K562 (cell line): ENCODE results near the gene HSF4. TPM values are rescaled to one million over a fixed set of nuclear protein-coding genes. Genes with fewer than 3 reads are reported as not detected.

ENCODE experiments used
- ATAC-seq: fragments of 200-7000 bp; cut with Tn5 transposase; 3 replicates; pipeline ENCODE4 v1.9.1; 2020; ENCODE audit warnings: moderate library complexity
- BruUV-seq: library from RNA; stranded (reverse); fragments of 400-500 nt; replicated peaks from 2 replicates; lab custom pipeline; 2021; lab: Mats Ljungman, UMichigan
- CTCF ChIA-PET: fragments of 300-600 bp; formaldehyde crosslinking; extraction: SDS; loops from one replicate; lab custom pipeline; 2021; ENCODE audit warnings: low intra/inter-chr PET ratio; lab: Yijun Ruan, JAX
- POLR2A ChIA-PET: fragments of 300-600, 350-650 bp; sonication (Branson Sonifier 250); formaldehyde crosslinking; extraction: SDS; loops from one replicate; lab custom pipeline; 2021; ENCODE audit warnings: antibody characterized with exemption, inconsistent platforms; lab: Yijun Ruan, JAX
- DNase-seq, 4 experiments: peaks; one replicate each; pipeline versions ENCODE4 v3.0.0 to v3.0.0-alpha.2; 2011 to 2018; ENCODE audit warnings: low spot score in 3 of 4, mixed read lengths in 3 of 4; ENCODE audit errors: extremely low read depth in 1 of 4
- FAIRE-seq: peaks from 2 replicates; lab custom pipeline; 2011; peaks lifted over from hg19 to GRCh38; lab: Jason Lieb, UNC
- H2AFZ ChIP-seq: 2 replicates; pipeline ENCODE4 v1.6.0; 2011; ENCODE audit warnings: low read depth, low read length, control low read depth, inconsistent platforms
- H3K27ac ChIP-seq: fragments of 200-600 bp; 3 replicates; pipeline ENCODE4 v1.8.0; 2011; ENCODE audit warnings: low read depth, mild to moderate bottlenecking, control low read depth, inconsistent platforms, low read length, moderate library complexity, mixed read lengths; ENCODE audit errors: extremely low read depth
- H3K27me3 ChIP-seq, 2 experiments: fragments of 300-600 bp in 1 of 2; 2 replicates in 1 of 2; 3 replicates in 1 of 2; pipeline versions ENCODE4 v1.6.0 to v1.8.0; 2011; ENCODE audit warnings: inconsistent platforms in 2 of 2, low read length in 2 of 2, mild to moderate bottlenecking in 1 of 2, mixed read lengths in 1 of 2, moderate library complexity in 1 of 2; ENCODE audit not compliant: control insufficient read depth in 2 of 2, insufficient read depth in 2 of 2
- H3K36me3 ChIP-seq: fragments of 300-600 bp; 3 replicates; pipeline ENCODE4 v1.8.0; 2011; ENCODE audit warnings: mild to moderate bottlenecking, low read length, inconsistent platforms; ENCODE audit not compliant: control insufficient read depth, insufficient read depth
- H3K4me1 ChIP-seq, 2 experiments: fragments of 200-600 bp in 1 of 2; replicated peaks in 1 of 2; 2 replicates in 1 of 2; 3 replicates in 1 of 2; pipeline versions ENCODE4 v1.5.1 to v1.8.0; 2011; ENCODE audit warnings: inconsistent platforms in 2 of 2, low read length in 2 of 2, mild to moderate bottlenecking in 1 of 2, mixed read lengths in 1 of 2, moderate library complexity in 1 of 2; ENCODE audit not compliant: control insufficient read depth in 2 of 2, insufficient read depth in 2 of 2
- H3K4me2 ChIP-seq: 2 replicates; pipeline ENCODE4 v1.6.1; 2011; ENCODE audit warnings: low read length, control low read depth, inconsistent platforms, mixed read lengths; ENCODE audit not compliant: insufficient read depth
- H3K4me3 ChIP-seq: fragments of 200-600 bp; sonication (generic), shearing (Covaris generic); 2 replicates; pipeline ENCODE4 v1.5.1; 2016; ENCODE audit warnings: control low read depth, inconsistent platforms
- H3K79me2 ChIP-seq: fragments of 200-600 bp; 3 replicates; pipeline ENCODE4 v1.8.0; 2011; ENCODE audit warnings: low read length, inconsistent platforms; ENCODE audit not compliant: control insufficient read depth, insufficient read depth
- H3K9ac ChIP-seq, 2 experiments: 2 replicates each; pipeline versions ENCODE4 v1.6.0 to v1.6.1; 2011; ENCODE audit warnings: low read depth in 2 of 2, low read length in 2 of 2, control low read depth in 1 of 2, inconsistent platforms in 1 of 2, mild to moderate bottlenecking in 1 of 2, mixed read lengths in 1 of 2; ENCODE audit not compliant: insufficient read depth in 1 of 2
- H3K9me1 ChIP-seq: one replicate; pipeline ENCODE4 v1.6.0; 2011; ENCODE audit warnings: inconsistent platforms, mild to moderate bottlenecking, low read length, moderate library complexity; ENCODE audit not compliant: control insufficient read depth, insufficient read depth
- H3K9me3 ChIP-seq: replicated peaks from 2 replicates; pipeline ENCODE4 v1.5.1; 2011; ENCODE audit warnings: low read depth, low read length, inconsistent platforms; ENCODE audit not compliant: control insufficient read depth, insufficient read depth
- H4K20me1 ChIP-seq: replicated peaks from 2 replicates; pipeline ENCODE4 v1.6.1; 2011; ENCODE audit warnings: low read length, inconsistent platforms, mixed read lengths; ENCODE audit not compliant: control insufficient read depth, insufficient read depth
- POLR2A ChIP-seq: fragments of 450-650 bp; conservative IDR thresholded peaks from 2 replicates; pipeline ENCODE4 v1.6.1; 2016
- RBM22 ChIP-seq: fragments of 200-400 bp; formaldehyde crosslinking; IDR thresholded peaks from 2 replicates; pipeline ENCODE4 v1.6.1; 2018; ENCODE audit warnings: low read length, low read depth; ENCODE audit not compliant: poor library complexity, severe bottlenecking
- SUPT5H ChIP-seq: fragments of 450-650 bp; IDR thresholded peaks from 2 replicates; pipeline ENCODE4 v1.6.1; 2016
- WGBS: fragments of 100-300 bp; shearing (Covaris generic); methylation state at CpG from one replicate; pipeline ENCODE4 v1.1.6; 2016; ENCODE audit warnings: low coverage, mixed read lengths; ENCODE audit not compliant: insufficient coverage; ENCODE audit errors: missing lambda C conversion rate; 5-methylcytosine and 5-hydroxymethylcytosine counted together
- in situ Hi-C: fragments of 300-500 bp; cut with MboI; formaldehyde crosslinking; loops from 4 replicates; pipeline ENCODE4 v1.15.0; 2018; ENCODE audit warnings: inconsistent platforms, mixed read lengths
- intact Hi-C: fragments of 100-400 bp; cut with micrococcal nuclease; formaldehyde crosslinking; loops from 2 replicates; pipeline ENCODE4 v1.14.2; 2022
- polyA plus RNA-seq, 8 experiments: library from polyadenylated mRNA; depleted of rRNA in 4 of 8; stranded (reverse) in 5 of 8; unstranded in 3 of 8; fragments of >200 nt; fragmentation: Nextera tagmentation in 2 of 8; fragmentation: Illumina TruSeq in 1 of 8; extraction: Ambion mirVana in 2 of 8; extraction: Trizol in 1 of 8; gene quantifications; 2 replicates each; pipeline versions ENCODE4 v1.2.1 to v1.2.3, GENCODE V29; 2011 to 2014; ENCODE audit warnings: inconsistent platforms in 1 of 8, missing spikeins in 1 of 8
- total RNA-seq, 7 experiments: library from RNA; depleted of rRNA in 6 of 7; stranded (reverse); fragments of >200 nt in 6 of 7; fragmentation: Illumina TruSeq in 2 of 7; extraction: Trizol in 2 of 7; gene quantifications; 2 replicates each; pipeline versions ENCODE4 v1.2.1 to v1.2.3, GENCODE V29; 2011 to 2021; ENCODE audit warnings: low replicate concordance in 1 of 7
- TF ChIP-seq, protein P1 (sequence below): IDR thresholded peaks from 2 replicates; pipeline ENCODE4 v1.6.1; 2011; ENCODE audit not compliant: insufficient read length; ENCODE audit errors: extremely low read depth
- TF ChIP-seq, protein P2 (sequence below): sonication (generic); formaldehyde crosslinking; IDR thresholded peaks from 2 replicates; pipeline ENCODE4 v1.8.1; 2023; ENCODE audit warnings: mild to moderate bottlenecking, missing genetic modification reagents
- TF ChIP-seq, protein P3 (sequence below): fragments of 450-650 bp; IDR thresholded peaks from 2 replicates; pipeline ENCODE4 v1.6.1; 2017; ENCODE audit warnings: antibody characterized with exemption

The HSF4 gene
- total and polyA plus RNA-seq, 9 of the 15 experiments (the other 6 are each of a cell fraction or from before 2014, with no cell fraction given), result 0.50 to 35.4 (median 8.8) TPM; not detected in 1

DNA sequence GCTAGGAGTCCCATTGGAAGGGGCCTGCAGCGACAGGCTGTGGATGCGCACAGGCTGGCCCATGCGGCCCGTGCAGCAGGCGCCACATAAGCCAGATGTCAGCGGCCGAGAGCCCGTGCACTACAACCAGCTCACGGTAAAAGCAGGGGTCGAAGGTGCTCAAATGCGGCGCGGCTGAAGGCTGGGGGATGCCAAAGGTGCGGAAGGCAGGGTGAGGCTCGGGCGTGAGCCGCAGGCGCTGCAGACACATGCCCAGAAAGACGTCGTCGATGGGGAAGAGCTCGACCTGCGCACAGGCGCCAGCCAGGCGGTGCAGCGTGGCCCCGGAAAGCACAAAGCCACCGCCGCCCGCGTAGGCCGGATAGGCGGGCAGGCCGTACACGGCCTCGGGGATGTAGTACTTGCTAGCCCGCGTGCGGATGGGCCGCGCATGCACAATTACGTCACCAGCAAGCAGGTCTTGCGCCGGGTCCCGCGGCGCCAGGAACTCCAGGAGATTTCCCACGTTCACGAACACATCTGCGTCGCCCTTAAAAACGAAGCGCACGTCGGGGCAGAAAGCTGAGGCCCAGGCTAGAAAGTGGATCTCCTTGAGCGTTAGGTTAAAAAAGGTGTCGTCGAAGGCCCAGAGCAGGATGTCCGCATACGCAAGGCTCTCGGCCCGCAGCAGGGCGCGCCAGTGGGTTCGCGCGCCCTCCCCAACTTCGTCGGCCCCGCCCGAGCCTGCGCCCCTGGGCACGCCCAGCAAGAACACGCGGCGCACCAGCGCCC lies 15.1 kb upstream of the HSF4 start:
- Histone ChIP-seq H3K27me3 (no peaks in the 10 kb centered on the region), H2AFZ (no peak overlapping the region), H3K36me3 (peaks cover 46% of the 10 kb centered on the region; the same call in 2 of the 3 replicates), H3K9me3 (no peaks in the 10 kb centered on the region), H3K4me2 (no peak overlapping the region), H3K27ac (no peak overlapping the region), H4K20me1 (no peaks in the 10 kb centered on the region), H3K4me3 (no peak overlapping the region), H3K79me2 (no peaks in the 10 kb centered on the region), H3K9ac (no peak overlapping the region), H3K4me1 (peaks cover 0 to 27% of the 10 kb centered on the region in 2 experiments; a peak in 2 of 5 replicates), H3K9me1 (no peaks in the 10 kb centered on the region)
- ChIA-PET CTCF (no interaction called here), POLR2A (interaction anchor here (0.6 to 1.1 kb wide), 2 partner anchors 11 to 130 kb away, joined by 3 read pairs; no protein-coding TSS in a partner anchor)
- 95% methylated on average over 40 of the region's 77 CpGs for WGBS
- no peak for ATAC-seq
- in situ Hi-C loops (loop anchor here (25.0 kb wide), 1 partner anchor 187 kb away; the partner anchor contains the start of gene CES3), intact Hi-C loops (no loop called here)
- FAIRE-seq, result no peak
- DNase-seq, result no peak
- BruUV-seq, result no TSS peak
- 0 out of 2 replicates have a peak, but pooled peaks have one; percentile 29 for TF ChIP-seq SUPT5H
- peak; percentile 39 for TF ChIP-seq RBM22
- TF ChIP-seq, protein P1, sequence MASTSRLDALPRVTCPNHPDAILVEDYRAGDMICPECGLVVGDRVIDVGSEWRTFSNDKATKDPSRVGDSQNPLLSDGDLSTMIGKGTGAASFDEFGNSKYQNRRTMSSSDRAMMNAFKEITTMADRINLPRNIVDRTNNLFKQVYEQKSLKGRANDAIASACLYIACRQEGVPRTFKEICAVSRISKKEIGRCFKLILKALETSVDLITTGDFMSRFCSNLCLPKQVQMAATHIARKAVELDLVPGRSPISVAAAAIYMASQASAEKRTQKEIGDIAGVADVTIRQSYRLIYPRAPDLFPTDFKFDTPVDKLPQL, result no peak
- TF ChIP-seq, protein P2, sequence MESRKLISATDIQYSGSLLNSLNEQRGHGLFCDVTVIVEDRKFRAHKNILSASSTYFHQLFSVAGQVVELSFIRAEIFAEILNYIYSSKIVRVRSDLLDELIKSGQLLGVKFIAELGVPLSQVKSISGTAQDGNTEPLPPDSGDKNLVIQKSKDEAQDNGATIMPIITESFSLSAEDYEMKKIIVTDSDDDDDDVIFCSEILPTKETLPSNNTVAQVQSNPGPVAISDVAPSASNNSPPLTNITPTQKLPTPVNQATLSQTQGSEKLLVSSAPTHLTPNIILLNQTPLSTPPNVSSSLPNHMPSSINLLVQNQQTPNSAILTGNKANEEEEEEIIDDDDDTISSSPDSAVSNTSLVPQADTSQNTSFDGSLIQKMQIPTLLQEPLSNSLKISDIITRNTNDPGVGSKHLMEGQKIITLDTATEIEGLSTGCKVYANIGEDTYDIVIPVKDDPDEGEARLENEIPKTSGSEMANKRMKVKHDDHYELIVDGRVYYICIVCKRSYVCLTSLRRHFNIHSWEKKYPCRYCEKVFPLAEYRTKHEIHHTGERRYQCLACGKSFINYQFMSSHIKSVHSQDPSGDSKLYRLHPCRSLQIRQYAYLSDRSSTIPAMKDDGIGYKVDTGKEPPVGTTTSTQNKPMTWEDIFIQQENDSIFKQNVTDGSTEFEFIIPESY, result peak; percentile 71
- TF ChIP-seq POLR2A, result peak; percentile 52
- TF ChIP-seq, protein P3, sequence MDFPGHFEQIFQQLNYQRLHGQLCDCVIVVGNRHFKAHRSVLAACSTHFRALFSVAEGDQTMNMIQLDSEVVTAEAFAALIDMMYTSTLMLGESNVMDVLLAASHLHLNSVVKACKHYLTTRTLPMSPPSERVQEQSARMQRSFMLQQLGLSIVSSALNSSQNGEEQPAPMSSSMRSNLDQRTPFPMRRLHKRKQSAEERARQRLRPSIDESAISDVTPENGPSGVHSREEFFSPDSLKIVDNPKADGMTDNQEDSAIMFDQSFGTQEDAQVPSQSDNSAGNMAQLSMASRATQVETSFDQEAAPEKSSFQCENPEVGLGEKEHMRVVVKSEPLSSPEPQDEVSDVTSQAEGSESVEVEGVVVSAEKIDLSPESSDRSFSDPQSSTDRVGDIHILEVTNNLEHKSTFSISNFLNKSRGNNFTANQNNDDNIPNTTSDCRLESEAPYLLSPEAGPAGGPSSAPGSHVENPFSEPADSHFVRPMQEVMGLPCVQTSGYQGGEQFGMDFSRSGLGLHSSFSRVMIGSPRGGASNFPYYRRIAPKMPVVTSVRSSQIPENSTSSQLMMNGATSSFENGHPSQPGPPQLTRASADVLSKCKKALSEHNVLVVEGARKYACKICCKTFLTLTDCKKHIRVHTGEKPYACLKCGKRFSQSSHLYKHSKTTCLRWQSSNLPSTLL, result no peak
